NCI-H82 (cell line): ENCODE results near the gene HOTAIR.
A peak's percentile ranks its signal among the peaks of the same experiment; 100 is the strongest.

ENCODE experiments used
- DNase-seq: peaks from one replicate; lab custom pipeline; 2025; lab: John Stamatoyannopoulos, UW

Gene HOTAIR

DNA sequence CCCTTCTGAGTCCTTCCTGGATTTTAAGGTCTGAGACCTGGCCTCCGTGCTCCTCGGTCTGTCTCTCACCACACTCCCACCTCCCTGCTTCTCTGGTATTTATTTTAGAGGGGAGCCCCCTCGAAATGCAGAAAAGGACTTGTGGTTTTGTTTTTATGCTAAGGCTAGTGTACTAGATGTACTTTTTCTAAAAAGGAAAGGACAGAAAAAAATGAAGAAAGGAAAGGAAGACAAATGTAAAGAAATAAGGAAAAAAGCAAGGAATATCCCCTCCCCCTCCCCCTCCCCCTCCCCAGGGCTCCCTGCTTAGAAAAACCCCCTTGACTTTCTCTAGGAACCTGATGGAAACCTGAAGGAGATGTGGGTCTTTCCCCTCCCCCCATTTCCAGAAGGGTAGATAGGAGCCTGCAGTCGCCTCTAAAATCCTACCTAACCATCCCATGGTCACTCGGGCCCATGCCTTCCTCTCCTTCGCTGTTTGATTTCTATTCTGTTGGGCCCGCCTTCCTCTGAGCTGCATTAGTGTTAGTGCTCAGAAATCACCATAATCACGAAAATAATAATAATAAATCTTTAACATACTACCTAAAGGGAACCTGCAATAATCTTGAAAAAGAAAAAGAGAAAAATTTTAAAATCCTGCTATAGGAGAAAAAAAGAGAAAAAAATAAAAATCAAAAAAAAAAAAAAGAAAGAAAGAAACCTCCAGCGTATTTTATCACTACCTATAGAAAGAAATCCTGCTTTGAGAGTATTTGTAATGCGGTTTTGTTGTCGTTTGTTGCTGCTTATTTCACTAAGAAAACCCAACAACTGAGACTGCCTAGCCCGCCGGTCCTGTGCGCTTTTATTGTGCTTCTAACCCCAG is 37.1 kb upstream of the HOTAIR start:
- no peak for DNase-seq

- DNase-seq = no peak
Measured at GRCh38 chr12:54010972-54011664, 36.4 kb upstream of the HOTAIR start.

DNA sequence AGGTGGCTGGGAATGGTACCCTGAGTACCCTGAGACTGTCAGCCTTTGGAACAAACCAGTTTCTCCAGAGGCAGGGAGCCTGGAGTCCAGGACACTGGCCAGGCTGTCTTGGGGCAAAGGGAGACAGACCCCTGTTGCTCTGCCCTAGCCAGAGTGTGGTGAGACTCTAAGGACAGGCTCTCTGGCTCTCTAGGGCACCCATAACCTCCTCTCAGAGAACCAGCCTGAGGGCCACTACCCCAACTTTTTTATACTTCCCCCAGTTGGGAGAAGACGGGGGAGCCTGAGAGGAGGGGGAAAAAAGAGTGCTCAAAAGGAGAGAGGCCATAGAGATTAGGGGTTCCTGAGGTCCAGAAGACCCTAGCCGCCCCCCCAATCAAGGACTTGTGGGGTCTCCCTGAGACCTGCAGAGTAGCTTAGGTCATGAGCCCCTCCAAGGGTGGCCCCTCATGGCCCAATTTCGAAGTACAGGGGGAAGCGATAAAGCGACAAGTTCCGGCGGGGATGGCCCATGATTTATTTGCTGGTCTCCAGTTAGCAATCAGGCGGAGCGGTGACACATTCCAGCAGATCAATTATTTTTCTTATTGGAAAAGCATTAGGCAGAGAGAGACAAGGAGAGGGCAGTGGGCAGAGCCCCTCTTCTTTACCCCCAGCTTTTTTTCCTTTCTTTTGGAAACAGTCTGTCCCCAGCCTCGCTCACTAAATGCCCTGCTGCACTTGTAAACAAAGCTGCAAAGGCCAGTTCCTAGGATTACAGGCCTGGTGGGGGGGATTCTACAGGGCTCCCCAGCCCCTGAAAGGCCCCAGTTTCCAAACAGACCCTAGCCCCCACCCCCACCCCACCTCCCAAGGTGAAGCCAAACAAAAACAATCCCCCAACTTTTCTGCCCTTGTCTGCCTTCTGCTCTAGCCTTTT is 35.6 kb upstream of the HOTAIR start:
- DNase-seq = peak; percentile 49

DNA sequence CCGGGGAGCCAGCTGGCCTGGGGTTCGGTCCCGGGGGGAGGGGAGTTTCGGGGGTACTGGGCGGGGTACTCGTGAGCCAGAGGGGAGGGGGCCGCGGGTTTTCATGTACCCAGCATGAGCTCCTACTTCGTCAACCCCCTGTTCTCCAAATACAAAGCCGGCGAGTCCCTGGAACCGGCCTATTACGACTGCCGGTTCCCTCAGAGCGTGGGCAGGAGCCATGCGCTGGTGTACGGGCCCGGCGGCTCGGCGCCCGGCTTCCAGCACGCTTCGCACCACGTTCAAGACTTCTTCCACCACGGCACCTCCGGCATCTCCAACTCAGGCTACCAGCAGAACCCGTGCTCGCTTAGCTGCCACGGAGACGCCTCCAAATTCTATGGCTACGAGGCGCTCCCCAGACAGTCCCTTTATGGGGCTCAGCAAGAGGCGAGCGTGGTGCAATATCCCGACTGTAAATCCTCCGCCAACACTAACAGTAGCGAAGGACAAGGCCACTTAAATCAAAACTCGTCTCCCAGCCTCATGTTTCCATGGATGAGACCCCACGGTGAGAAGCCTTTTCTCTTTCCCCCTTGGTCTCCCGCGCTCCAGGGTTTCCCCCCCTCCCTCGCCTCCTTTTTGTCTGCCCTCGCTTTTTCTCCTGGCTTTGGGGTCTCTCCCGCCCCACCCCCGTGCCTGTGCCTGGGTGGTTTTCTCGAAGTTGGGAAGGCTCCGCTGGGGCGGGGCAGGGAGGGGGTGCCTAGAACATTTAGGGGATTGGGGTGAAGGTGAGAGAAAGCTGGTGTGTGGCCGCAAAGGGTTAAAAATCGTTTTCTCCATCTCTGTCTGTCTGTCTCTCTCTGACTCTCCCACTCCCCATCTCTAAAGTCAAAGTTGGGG is 34.7 kb upstream of the HOTAIR start:
- peak; percentile 67 for DNase-seq

DNA sequence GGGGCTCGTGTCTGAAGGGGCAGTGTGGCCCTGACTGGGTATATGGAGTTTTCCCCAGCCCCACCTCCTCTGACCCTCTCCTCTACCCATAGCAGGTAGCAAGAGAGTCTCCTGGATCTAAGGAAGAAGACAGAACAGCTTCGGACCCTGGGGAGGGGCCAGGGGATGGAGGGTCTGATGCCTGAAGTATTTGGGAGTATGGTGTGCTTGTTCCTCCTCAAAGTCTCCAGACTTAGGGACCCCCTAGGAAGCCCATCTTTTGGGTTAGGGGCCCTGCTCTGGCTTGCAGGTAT is 33.5 kb upstream of the HOTAIR start:
- no peak for DNase-seq

- DNase-seq = peak; percentile 70
Measured at GRCh38 chr12:54007538-54008259, 32.9 kb upstream of the HOTAIR start.

DNA sequence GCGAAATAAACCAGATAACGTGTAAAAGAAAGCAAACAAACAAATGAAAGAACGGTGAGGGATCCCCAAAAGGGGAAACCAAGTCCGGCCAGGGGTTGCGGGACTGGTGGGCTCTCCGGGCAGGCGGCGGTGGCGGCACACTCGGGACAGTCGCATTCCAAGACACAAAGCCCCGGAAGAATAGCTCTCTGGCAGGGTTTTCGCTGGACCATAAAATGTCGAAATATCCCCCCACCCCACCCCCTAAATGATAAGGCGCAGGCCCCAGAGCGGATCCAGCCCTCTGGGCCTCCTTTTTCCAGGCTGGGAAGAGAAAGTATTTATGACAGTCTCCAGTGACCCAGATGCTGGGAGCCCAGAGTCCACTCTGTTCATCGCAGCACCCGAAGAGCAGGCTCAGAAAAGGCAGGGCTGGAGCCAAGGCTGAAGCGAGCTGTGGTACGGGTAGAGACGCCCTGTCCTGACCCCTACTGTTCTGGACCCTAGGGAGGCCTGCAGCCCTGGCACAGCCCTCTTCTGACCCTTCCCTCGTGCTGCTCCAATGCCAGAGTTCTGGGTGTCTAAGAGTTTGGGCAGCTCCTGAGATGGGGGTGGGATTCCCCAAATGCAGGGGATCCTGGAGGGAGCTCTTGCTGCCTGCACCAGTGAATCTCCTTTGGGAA is 31.9 kb upstream of the HOTAIR start:
- DNase-seq = no peak

DNA sequence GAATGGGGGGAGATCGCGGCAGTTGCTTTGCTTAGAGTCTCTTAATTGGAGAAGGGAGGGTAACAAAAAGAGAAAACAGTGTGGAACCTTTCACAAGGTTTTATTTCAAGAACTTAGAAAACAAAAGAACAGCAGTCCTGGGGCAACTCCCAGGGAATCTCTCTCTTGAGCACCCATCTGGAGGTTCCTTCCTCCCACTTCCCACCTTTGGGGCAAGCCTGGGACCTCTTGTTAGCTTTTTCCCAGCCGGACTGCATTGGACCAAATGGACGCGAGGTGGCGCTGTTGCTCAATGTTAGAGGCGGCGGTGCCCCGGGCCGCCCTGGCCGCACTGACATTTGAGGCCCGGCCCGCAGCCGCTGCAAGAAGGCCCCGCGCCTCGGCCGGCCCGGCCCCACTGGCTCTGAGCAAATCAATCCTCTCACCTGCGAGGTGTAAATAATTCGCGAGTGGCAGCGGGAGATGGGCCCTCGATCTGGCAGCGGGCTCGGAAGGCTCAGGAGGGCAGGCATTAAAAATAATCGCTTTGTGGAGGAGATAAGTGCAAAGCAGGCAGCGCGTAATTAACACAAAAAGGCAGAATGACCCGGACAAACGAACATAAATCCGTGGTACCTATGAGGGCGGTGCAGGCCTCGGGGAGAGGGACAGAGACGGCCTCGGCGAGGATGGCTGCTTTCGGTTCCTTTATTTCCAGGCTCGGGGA is 31.3 kb upstream of the HOTAIR start:
- DNase-seq = peak; percentile 92

DNA sequence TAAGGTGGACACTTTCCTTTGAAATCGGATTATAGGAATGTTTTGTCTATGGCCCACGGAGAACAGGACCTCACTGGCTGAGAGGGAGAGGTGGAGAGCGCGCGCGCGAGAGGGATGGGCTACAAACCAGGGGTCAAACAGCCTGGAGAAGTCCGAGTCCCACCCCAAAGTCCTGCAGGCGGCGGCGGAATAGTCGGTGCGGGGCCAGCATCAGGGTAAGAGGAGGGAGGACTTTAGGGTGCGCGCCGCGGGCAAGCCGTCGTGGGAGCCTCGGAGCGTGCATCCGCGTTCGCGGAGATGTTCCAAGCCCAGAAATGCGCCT is 30.7 kb upstream of the HOTAIR start:
- peak; percentile 40 for DNase-seq

DNA sequence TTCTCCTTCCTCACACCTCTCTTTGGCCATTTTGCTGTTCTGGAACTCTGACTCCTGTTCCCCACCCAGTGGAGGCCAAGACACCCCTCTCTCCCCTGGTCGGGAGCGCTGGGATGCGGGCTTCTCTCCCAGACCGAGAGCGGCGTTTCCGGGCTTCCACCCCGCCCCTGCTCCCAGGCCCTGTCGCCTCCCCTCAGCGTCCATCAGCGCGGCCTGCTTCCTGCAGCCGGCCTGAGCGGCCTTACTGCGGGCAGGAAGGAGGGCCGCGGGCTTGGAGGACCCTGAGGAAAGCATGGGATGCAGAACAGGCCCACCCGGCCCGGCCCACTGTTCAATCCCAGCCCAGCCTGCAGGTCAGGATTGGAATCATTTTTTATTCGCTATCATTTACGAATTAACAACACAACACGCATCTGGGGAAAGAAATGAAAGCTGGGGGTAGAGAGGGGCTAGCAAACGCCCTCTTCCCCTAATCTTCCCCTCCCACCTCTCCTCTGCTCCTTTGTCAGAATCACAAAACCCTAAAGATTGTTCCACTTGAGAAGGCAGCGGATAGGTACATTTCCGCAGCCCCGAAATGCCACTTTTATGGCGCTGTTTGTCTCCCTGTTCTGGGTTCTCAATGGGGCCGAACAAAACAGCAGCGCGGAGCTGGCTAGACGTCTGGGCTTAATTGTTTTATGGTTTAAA is 30.2 kb upstream of the HOTAIR start:
- DNase-seq = no peak

GRCh38 chr12:54004063-54004840 is 29.5 kb upstream of the HOTAIR start:
- no peak for DNase-seq

- DNase-seq = no peak
Measured at GRCh38 chr12:54003625-54004024, 28.9 kb upstream of the HOTAIR start.

- DNase-seq = no peak
Measured at GRCh38 chr12:54002915-54003389, 28.2 kb upstream of the HOTAIR start.

- no peak for DNase-seq
Measured at GRCh38 chr12:54002278-54002914, 27.6 kb upstream of the HOTAIR start.

DNA sequence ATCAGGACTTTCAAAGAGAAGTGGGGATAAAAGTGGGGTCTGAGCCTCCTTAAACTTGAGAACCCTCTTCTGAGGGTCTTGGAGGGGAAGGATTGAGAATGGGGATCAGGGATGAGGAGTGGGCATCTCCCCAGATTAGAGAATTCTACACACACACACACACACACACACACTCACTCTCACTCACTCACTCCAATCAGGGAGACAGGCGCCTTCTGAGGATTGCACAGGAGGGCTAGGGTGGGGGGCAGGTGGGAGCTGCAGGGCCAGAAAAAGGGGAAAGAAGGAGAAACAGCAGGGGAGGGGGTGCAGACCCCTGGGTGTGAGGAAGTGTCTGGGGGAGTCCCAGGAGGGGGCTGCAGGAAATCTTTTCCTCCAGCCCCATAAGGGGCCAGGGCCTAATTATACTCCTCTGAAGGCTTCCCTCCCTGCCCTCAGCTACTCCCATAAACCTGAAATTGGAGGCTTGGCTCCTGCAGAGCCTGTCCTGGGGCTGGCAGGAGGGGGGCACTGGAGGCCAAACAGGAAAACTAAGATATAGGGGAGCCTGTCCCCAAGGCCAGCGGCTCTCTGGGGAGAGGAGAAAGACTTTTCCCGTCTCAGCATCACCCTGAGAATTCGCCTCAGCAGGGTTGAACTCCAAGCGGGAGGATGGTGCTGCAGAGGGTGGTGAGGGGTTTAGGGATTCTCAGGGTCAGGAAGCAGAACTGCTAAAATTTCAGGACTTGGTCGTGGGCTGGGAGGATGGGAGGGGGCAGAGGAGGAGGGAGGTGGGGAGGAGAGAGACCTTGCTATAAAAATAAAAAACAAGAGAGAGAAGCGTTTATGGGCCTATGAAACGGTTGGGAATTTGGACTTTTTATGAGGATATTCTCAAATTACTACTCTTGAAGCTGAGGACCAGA is 26.8 kb upstream of the HOTAIR start:
- peak; percentile 43 for DNase-seq
